ENCODE data around the gene MTMR12. TPM values are rescaled to one million over a fixed set of nuclear protein-coding genes. Genes with fewer than 3 reads are reported as not detected.

The MTMR12 gene
- total RNA-seq, 4 donors from 2014 or later, result 35.8 to 40.0 (median 38.1) TPM

DNA sequence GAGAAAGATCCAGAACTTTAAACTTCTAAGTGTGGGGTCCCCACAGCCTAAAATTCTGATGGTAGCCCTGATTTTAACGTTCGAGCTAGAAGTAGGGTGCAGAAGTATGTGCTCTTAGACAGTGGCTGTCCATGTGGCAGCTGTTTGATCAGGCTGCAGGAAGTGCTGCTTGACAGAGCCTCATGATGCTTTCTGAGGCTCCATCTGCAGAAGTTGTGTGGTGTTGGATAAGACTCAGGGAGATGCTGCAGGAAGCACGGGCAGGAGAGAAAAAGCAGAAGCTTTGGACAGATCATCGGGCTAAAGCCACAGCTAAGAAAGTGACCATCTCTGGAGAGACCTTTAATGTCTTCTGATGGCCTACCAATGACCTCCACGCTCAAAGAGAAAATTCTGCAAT, 8.1 kb downstream of the MTMR12 start:
- Histone ChIP-seq H3K4me3 (no peak overlapping the region), H3K27me3 (no peaks in the 10 kb centered on the region), H3K27ac (no peak overlapping the region), H3K36me3 (peaks cover 0 to under 1% (median 0%) of the 10 kb centered on the region in 3 donors), H3K4me1 (peaks cover 4 to 68% (median 19%) of the 10 kb centered on the region in 4 donors), H3K9me3 (no peaks in the 10 kb centered on the region)
- TF ChIP-seq EP300 (IDR thresholded peaks at IDR 0.05) (no peak), POLR2A (IDR thresholded peaks at IDR 0.05) (no peak)
- TF ChIP-seq, protein P1, sequence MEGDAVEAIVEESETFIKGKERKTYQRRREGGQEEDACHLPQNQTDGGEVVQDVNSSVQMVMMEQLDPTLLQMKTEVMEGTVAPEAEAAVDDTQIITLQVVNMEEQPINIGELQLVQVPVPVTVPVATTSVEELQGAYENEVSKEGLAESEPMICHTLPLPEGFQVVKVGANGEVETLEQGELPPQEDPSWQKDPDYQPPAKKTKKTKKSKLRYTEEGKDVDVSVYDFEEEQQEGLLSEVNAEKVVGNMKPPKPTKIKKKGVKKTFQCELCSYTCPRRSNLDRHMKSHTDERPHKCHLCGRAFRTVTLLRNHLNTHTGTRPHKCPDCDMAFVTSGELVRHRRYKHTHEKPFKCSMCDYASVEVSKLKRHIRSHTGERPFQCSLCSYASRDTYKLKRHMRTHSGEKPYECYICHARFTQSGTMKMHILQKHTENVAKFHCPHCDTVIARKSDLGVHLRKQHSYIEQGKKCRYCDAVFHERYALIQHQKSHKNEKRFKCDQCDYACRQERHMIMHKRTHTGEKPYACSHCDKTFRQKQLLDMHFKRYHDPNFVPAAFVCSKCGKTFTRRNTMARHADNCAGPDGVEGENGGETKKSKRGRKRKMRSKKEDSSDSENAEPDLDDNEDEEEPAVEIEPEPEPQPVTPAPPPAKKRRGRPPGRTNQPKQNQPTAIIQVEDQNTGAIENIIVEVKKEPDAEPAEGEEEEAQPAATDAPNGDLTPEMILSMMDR (IDR thresholded peaks at IDR 0.05), result no peak
- DNase-seq (ENCODE audit: low spot score in 2 of 2), result no peak
- WGBS, 2 donors, result 84 to 87% methylated on average over 5 of the region's 5 CpGs

DNA sequence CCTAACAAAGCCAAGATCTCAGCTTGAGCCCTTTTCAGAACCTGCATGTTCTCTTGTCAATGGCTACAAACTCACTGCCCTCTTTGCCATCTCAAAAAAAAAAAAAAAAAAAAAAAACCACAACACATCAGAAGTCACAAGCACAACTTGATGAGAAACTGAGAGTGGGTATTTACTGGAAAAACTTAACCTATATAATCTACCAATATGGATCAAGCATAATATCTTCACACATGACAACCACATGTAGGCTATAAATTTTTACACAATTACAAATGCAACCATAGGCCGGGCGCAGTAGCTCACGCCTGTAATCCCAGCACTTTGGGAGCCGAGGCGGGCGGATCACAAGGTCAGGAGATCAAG, 9.0 kb downstream of the MTMR12 start:
- TF ChIP-seq POLR2A (IDR thresholded peaks at IDR 0.05) (no peak), EP300 (IDR thresholded peaks at IDR 0.05) (no peak)
- TF ChIP-seq, protein P1 (IDR thresholded peaks at IDR 0.05), result no peak
- H3K4me1 ChIP-seq, result peaks cover under 1 to 64% (median 14%) of the 10 kb centered on the region in 4 donors
- H3K27ac ChIP-seq, result no peak overlapping the region
- no peaks in the 10 kb centered on the region for H3K9me3 ChIP-seq
- 95 to 96% methylated on average over 6 of the region's 6 CpGs for WGBS, 2 donors
- no peaks in the 10 kb centered on the region for H3K27me3 ChIP-seq
- no peak overlapping the region for H3K4me3 ChIP-seq
- DNase-seq (ENCODE audit: low spot score in 2 of 2), result no peak
- H3K36me3 ChIP-seq, result peaks cover 0 to 5% (median 0%) of the 10 kb centered on the region in 3 donors

DNA sequence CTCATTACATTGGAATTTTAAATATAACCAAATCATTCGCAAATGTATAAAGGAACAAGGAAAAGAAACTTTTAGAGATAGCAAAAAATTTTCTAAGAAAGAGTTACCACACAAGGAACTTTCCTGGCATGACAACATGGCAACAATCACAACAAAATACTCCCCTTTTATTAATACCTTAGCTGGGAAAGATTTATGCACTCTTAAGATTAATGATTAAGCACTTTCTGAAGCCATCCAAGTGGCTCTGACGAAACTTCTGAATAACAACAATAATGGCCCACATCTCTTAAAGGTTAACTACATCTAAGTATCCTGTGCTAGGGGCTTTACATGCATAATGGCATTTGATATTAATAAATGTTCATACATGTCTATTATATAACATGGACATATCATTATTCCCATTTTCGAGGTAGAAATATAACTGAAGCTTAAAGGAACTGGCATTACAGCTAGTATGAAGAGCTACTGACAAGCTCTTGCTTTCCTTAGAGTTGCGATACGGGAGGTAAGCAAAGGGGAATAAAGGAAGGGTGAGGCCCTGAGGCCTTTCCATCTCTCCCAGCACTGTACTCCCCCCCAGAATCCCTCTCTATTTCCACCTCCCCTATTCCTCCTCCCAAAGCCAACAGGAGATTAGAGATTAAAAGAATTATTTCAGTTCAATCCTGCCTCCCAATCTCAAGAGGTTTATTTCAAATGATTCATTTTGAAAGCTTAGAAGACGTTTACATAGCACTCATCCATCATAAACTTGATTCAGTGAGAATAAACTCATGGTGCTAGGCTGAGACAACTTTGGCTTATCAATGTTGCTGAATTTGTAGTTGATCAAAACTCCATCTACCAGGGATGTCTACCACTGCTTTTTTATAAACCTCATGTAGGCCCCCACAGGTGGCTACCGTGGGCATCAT, 9.6 kb downstream of the MTMR12 start:
- no peaks in the 10 kb centered on the region for H3K27me3 ChIP-seq
- 63 to 67% methylated on average over 7 of the region's 7 CpGs for WGBS, 2 donors
- no peak for DNase-seq (ENCODE audit: low spot score in 2 of 2)
- H3K36me3 ChIP-seq, result peaks cover 0 to 5% (median 0%) of the 10 kb centered on the region in 3 donors
- no peaks in the 10 kb centered on the region for H3K9me3 ChIP-seq
- TF ChIP-seq EP300 (IDR thresholded peaks at IDR 0.05) (no peak), POLR2A (IDR thresholded peaks at IDR 0.05) (no peak)
- TF ChIP-seq, protein P1 (IDR thresholded peaks at IDR 0.05), result no peak
- H3K4me3 ChIP-seq, result no peak overlapping the region
- peak overlapping the region in 1 of 4 donors; percentile 40 for H3K27ac ChIP-seq
- peaks cover 0 to 62% (median 10%) of the 10 kb centered on the region in 4 donors for H3K4me1 ChIP-seq

DNA sequence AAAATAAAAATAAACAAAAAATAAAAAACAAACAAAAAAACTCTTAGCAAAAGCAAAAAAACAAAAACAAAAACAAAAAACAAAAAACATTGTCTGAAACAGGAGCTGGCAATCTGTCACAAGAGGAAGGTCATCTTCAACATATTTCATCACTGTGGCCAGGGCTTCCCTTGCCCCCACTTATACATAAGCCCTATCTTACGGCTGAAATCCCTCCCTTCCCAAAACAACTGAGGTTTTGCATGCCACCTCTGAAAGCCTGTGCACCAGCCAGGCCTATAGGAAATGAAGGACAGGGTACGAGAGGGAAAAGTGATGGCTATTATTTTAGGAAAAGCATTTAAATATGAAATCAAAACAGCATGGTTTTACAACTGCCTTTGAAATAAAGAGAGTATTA, 10.8 kb downstream of the MTMR12 start:
- WGBS, 2 donors, result 88 to 90% methylated on average over 2 of the region's 2 CpGs
- DNase-seq (ENCODE audit: low spot score in 2 of 2), result no peak
- Histone ChIP-seq H3K4me1 (peaks cover 0 to 61% (median 14%) of the 10 kb centered on the region in 4 donors), H3K27me3 (no peaks in the 10 kb centered on the region), H3K27ac (no peak overlapping the region), H3K4me3 (no peak overlapping the region), H3K9me3 (no peaks in the 10 kb centered on the region), H3K36me3 (peaks cover 0 to 5% (median 0%) of the 10 kb centered on the region in 3 donors)
- TF ChIP-seq, protein P1 (IDR thresholded peaks at IDR 0.05), result no peak
- TF ChIP-seq EP300 (IDR thresholded peaks at IDR 0.05) (no peak), POLR2A (IDR thresholded peaks at IDR 0.05) (no peak)

DNA sequence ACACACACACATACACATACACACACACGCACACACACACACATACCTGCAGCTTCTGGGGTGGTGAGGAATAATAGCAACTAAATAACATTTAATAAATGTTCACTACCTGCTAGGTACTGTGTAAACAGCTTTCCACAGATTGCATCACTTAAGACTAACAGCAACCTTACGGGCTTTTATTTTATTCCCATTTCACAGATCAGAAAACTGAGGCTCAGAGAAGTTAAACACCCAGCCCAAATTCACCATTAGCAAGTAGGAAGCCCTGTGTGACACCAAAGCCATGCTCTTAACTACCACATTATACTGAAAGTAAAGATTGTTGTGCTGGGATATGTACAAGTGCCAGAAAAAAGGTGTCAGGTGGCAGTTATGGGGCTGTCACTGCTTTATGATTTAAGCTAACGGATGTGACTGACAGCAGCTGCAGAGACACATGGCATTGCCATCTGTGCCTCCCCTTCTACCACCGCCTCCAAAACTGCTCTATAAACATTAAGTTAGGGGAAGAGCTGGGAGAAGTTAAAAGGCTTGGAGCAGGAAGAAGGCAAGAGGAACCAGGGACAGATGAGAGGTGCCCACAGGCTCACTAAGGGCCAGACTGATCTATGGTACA, 13.6 kb downstream of the MTMR12 start:
- H3K9me3 ChIP-seq, result no peaks in the 10 kb centered on the region
- TF ChIP-seq EP300 (IDR thresholded peaks at IDR 0.05) (no peak), POLR2A (IDR thresholded peaks at IDR 0.05) (no peak)
- TF ChIP-seq, protein P1 (IDR thresholded peaks at IDR 0.05), result no peak
- H3K27me3 ChIP-seq, result no peaks in the 10 kb centered on the region
- peaks cover 0 to 47% (median 14%) of the 10 kb centered on the region in 4 donors for H3K4me1 ChIP-seq
- 83 to 95% methylated on average over 4 of the region's 4 CpGs for WGBS, 2 donors
- H3K36me3 ChIP-seq, result peaks cover 0 to 26% (median 0%) of the 10 kb centered on the region in 3 donors
- no peak overlapping the region for H3K4me3 ChIP-seq
- no peak for DNase-seq (ENCODE audit: low spot score in 2 of 2)
- no peak overlapping the region for H3K27ac ChIP-seq
